Caco-2 (cell line): ENCODE measurements around the gene GSK3A. TPM values are rescaled to one million over a fixed set of nuclear protein-coding genes. Genes with fewer than 3 reads are reported as not detected.

Experiments used
- BruUV-seq: library from RNA; stranded (reverse); fragments of 400-500 nt; replicated peaks from 2 replicates; lab custom pipeline; 2021; lab: Mats Ljungman, UMichigan
- CTCF ChIA-PET: fragments of 300-600 bp; sonication (Branson Sonifier 250); formaldehyde crosslinking; loops from one replicate; lab custom pipeline; 2022; ENCODE audit warnings: antibody characterized with exemption; lab: Charles Lee
- POLR2A ChIA-PET: fragments of 300-600 bp; sonication (Branson Sonifier 250); formaldehyde crosslinking; loops from one replicate; lab custom pipeline; 2022; ENCODE audit warnings: antibody characterized with exemption; lab: Charles Lee
- DNase-seq, 2 experiments: peaks; one replicate each; pipeline versions ENCODE4 v3.0.0 to v3.0.0-alpha.2; 2020 to 2022
- H3K27me3 ChIP-seq: replicated peaks from 2 replicates; pipeline ENCODE4 v1.6.0; 2011; ENCODE audit warnings: low read length; ENCODE audit not compliant: control insufficient read depth, insufficient read depth
- H3K36me3 ChIP-seq: 2 replicates; pipeline ENCODE4 v1.5.1; 2011; ENCODE audit warnings: low read length; ENCODE audit not compliant: control insufficient read depth, insufficient read depth
- H3K4me1 ChIP-seq: fragments of 250-450 bp; sonication (Bioruptor Pico); 2 replicates; pipeline ENCODE4 v1.5.1; 2020; ENCODE audit warnings: mild to moderate bottlenecking
- H3K4me3 ChIP-seq: 2 replicates; pipeline ENCODE4 v1.5.1; 2011; ENCODE audit warnings: low read depth, mild to moderate bottlenecking, control low read depth, low read length
- H3K9me3 ChIP-seq: fragments of 250-450 bp; sonication (Bioruptor Pico); 2 replicates; pipeline ENCODE4 v1.5.1; 2020; ENCODE audit warnings: mild to moderate bottlenecking, moderate library complexity
- H3K27ac Mint-ChIP-seq: one replicate; pipeline ENCODE4 v1.8.0; 2022; ENCODE audit warnings: mixed read lengths; ENCODE audit not compliant: unreplicated experiment
- H3K27me3 Mint-ChIP-seq: one replicate; pipeline ENCODE4 v1.8.0; 2022; ENCODE audit warnings: mixed read lengths; ENCODE audit not compliant: insufficient read depth, unreplicated experiment
- H3K36me3 Mint-ChIP-seq: one replicate; pipeline ENCODE4 v1.8.0; 2022; ENCODE audit warnings: mild to moderate bottlenecking, mixed read lengths; ENCODE audit not compliant: insufficient read depth, unreplicated experiment
- H3K4me1 Mint-ChIP-seq: one replicate; pipeline ENCODE4 v1.8.0; 2022; ENCODE audit warnings: low read depth, mixed read lengths; ENCODE audit not compliant: unreplicated experiment
- H3K4me3 Mint-ChIP-seq: one replicate; pipeline ENCODE4 v1.8.0; 2022; ENCODE audit warnings: mild to moderate bottlenecking, moderate library complexity, mixed read lengths; ENCODE audit not compliant: unreplicated experiment
- H3K9me3 Mint-ChIP-seq: one replicate; pipeline ENCODE4 v1.8.0; 2022; ENCODE audit warnings: mixed read lengths; ENCODE audit not compliant: unreplicated experiment
- intact Hi-C: fragments of 100-400 bp; cut with micrococcal nuclease; formaldehyde crosslinking; loops from one replicate; pipeline ENCODE4 v1.10.0; 2022; ENCODE audit not compliant: unreplicated experiment
- total RNA-seq: library from RNA; stranded (reverse); gene quantifications from 2 replicates; pipeline ENCODE4 v1.2.3, GENCODE V29; 2022
- TF ChIP-seq, protein P1 (sequence below), 2 experiments: fragments of 200-600 bp in 1 of 2; IDR thresholded peaks; 1 replicate in 1 of 2; 2 replicates in 1 of 2; pipeline versions ENCODE4 v1.5.1 to v1.8.0; 2011 to 2022; ENCODE audit warnings: antibody characterized with exemption in 1 of 2, control low read depth in 1 of 2, inconsistent platforms in 1 of 2, low read depth in 1 of 2, low read length in 1 of 2, mild to moderate bottlenecking in 1 of 2, moderate library complexity in 1 of 2; ENCODE audit not compliant: insufficient read depth in 1 of 2, severe bottlenecking in 1 of 2, unreplicated experiment in 1 of 2

GSK3A gene
- total RNA-seq, 1 experiment from 2014 or later: 59.6 TPM

DNA sequence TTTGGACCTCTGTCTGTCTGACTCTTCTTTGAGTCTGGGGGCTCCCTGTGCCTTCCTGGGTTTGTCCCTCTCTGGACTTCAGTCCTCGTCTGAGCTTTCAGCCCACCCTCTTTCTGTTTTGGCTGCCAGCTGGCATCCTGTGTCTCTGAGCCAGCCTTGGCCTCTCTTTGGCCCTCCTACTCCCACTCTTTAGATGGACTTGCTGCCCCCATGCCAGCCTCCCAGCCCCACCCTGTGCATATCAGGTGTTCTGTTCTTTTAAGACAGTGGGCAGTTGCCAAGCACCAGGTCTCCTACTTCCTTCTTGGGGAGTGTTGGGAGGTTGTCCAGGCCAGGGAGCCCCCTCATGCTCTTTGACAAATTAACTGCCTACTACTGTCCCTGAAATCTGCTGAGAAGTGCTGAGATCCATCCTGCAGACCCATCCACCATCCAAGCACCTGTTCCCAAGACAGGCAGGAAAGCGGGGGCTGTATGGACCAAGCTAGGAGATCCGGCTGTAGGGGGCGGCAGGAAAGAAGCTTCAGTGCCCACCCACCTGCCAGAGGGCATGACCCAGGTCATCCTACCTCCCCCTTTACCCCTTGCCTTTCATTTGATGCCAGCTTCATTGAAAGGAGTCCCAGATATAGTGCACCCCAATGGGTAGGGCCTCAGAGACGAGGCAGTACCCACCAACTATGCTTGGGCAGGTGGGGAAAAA, 36.2 kb upstream of the GSK3A start:
- intact Hi-C loops: loop anchor here (1.0 kb wide), 1 partner anchor 35 kb away; no protein-coding TSS in a partner anchor

DNA sequence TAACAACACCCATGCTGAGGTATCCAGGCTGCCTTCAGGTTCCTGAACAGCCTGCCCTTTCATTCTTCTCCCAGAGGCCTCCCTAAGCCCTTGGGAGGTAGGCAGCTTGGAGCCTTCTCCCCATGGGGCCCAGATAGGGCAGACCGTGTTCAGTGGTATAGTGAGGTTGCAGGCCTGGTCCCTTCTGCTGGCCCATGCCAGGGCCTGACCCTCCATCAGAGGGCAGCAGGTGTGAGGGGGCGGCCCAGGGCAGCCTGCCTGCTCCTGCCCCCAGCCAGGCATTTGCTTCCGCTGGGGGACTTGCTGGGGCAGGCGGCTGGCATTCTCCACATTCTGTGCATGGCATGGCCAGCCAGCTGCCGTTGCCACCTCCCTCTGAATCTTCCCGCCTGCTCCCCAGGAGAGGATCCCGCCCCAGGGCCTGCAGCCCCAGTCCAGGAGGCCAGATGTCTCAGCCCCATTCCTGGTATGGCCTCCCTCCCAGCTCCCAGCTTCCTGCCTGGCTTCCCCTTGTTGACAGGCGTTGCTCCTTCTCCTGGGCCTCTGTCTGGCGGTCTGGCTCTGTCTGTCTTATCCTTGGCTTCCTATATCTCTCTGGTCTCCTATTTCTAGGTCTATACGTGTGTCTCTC, 35.5 kb upstream of the GSK3A start:
- DNase-seq: peak in 1 of 2 experiments; percentile 39
- Mint-ChIP-seq H3K4me1 (peaks cover 26% of the 10 kb centered on the region), H3K27me3 (no peaks in the 10 kb centered on the region), H3K27ac (no peak overlapping the region), H3K4me3 (no peak overlapping the region), H3K36me3 (peaks cover 25% of the 10 kb centered on the region), H3K9me3 (no peaks in the 10 kb centered on the region)
- H3K27me3 ChIP-seq: no peaks in the 10 kb centered on the region
- TF ChIP-seq, protein P1, sequence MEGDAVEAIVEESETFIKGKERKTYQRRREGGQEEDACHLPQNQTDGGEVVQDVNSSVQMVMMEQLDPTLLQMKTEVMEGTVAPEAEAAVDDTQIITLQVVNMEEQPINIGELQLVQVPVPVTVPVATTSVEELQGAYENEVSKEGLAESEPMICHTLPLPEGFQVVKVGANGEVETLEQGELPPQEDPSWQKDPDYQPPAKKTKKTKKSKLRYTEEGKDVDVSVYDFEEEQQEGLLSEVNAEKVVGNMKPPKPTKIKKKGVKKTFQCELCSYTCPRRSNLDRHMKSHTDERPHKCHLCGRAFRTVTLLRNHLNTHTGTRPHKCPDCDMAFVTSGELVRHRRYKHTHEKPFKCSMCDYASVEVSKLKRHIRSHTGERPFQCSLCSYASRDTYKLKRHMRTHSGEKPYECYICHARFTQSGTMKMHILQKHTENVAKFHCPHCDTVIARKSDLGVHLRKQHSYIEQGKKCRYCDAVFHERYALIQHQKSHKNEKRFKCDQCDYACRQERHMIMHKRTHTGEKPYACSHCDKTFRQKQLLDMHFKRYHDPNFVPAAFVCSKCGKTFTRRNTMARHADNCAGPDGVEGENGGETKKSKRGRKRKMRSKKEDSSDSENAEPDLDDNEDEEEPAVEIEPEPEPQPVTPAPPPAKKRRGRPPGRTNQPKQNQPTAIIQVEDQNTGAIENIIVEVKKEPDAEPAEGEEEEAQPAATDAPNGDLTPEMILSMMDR (IDR thresholded peaks at IDR 0.05; ENCODE audit: insufficient read depth in 1 of 2, low read depth in 1 of 2, low read length in 1 of 2, severe bottlenecking in 1 of 2, unreplicated experiment in 1 of 2): no peak
- no peaks in the 10 kb centered on the region for H3K9me3 ChIP-seq
- intact Hi-C loops: no loop called here
- H3K4me1 ChIP-seq: peaks cover 23% of the 10 kb centered on the region
- ChIA-PET CTCF (interaction anchor here (0.5 kb wide), 1 partner anchor 18 kb away, joined by 5 read pairs; no protein-coding TSS in a partner anchor), POLR2A (no interaction called here)
- H3K4me3 ChIP-seq: no peak overlapping the region
- H3K36me3 ChIP-seq: no peaks in the 10 kb centered on the region
- no TSS peak for BruUV-seq

More for the DNA sequence above, 36.2 kb upstream of the GSK3A start:
- peaks cover 26% of the 10 kb centered on the region for H3K4me1 Mint-ChIP-seq
- peak overlapping the region; percentile 90 for H3K4me3 Mint-ChIP-seq
- no peak for DNase-seq
- TF ChIP-seq, protein P1 (IDR thresholded peaks at IDR 0.05; ENCODE audit: insufficient read depth in 1 of 2, low read depth in 1 of 2, low read length in 1 of 2, severe bottlenecking in 1 of 2, unreplicated experiment in 1 of 2): no peak
- Histone ChIP-seq H3K27me3 (no peaks in the 10 kb centered on the region), H3K4me3 (no peak overlapping the region), H3K4me1 (peaks cover 28% of the 10 kb centered on the region), H3K9me3 (no peaks in the 10 kb centered on the region), H3K36me3 (no peaks in the 10 kb centered on the region)
- no peaks in the 10 kb centered on the region for H3K9me3 Mint-ChIP-seq
- H3K27ac Mint-ChIP-seq: no peak overlapping the region
- no TSS peak for BruUV-seq
- ChIA-PET POLR2A (no interaction called here), CTCF (interaction anchor here (0.5 to 2.6 kb wide), 5 partner anchors 8 to 45 kb away, joined by 3 to 25 read pairs (median 5); partner anchors contain the start of gene GSK3A)
- H3K27me3 Mint-ChIP-seq: no peaks in the 10 kb centered on the region
- peaks cover 21% of the 10 kb centered on the region for H3K36me3 Mint-ChIP-seq

DNA sequence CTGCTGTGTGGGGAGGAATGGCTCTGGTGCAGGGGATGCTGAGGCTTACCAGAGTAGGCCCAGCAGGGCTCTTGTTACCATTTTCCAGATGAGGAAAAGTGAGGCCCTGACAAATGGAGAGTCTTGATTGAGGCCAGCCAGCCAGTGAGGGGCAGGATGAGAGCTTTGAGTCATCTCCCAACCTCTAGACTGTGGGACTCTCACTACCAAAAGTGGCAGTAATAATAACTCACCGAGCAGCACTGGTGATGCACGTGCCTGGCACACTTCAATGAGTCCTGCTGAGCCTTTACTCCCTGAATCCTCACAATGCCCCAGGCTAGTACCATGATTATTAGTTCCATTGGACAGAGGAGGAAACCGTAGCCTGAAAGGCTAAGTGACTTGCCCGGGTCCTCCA, 34.4 kb upstream of the GSK3A start:
- no peak overlapping the region for H3K4me3 ChIP-seq
- ChIA-PET POLR2A (no interaction called here), CTCF (no interaction called here)
- no peaks in the 10 kb centered on the region for H3K27me3 Mint-ChIP-seq
- no peaks in the 10 kb centered on the region for H3K9me3 ChIP-seq
- no peak overlapping the region for H3K4me3 Mint-ChIP-seq
- intact Hi-C loops: no loop called here
- peaks cover 15% of the 10 kb centered on the region for H3K4me1 ChIP-seq
- H3K9me3 Mint-ChIP-seq: no peaks in the 10 kb centered on the region
- H3K27me3 ChIP-seq: no peaks in the 10 kb centered on the region
- no peak overlapping the region for H3K27ac Mint-ChIP-seq
- H3K4me1 Mint-ChIP-seq: peaks cover 21% of the 10 kb centered on the region
- H3K36me3 Mint-ChIP-seq: peaks cover 19% of the 10 kb centered on the region
- DNase-seq: no peak
- TF ChIP-seq, protein P1 (IDR thresholded peaks at IDR 0.05; ENCODE audit: insufficient read depth in 1 of 2, low read depth in 1 of 2, low read length in 1 of 2, severe bottlenecking in 1 of 2, unreplicated experiment in 1 of 2): no peak
- H3K36me3 ChIP-seq: no peaks in the 10 kb centered on the region
- BruUV-seq: no TSS peak
